Endodermal cell (in vitro differentiated cells): Measurements from ENCODE around the gene LIMS2. TPM values are rescaled to one million over a fixed set of nuclear protein-coding genes. Genes with fewer than 3 reads are reported as not detected.

ENCODE experiments used
- DNase-seq: peaks from one replicate; pipeline ENCODE4 v3.0.0-alpha.2; 2017
- H3K27ac ChIP-seq: 2 replicates; pipeline ENCODE4 v1.5.1; 2013; ENCODE audit warnings: mild to moderate bottlenecking, low read depth, low read length, moderate library complexity
- H3K27me3 ChIP-seq: 2 replicates; pipeline ENCODE4 v1.6.1; 2013; ENCODE audit warnings: mild to moderate bottlenecking, low read length, moderate library complexity; ENCODE audit not compliant: insufficient read depth, control insufficient read depth, poor library complexity, severe bottlenecking
- H3K36me3 ChIP-seq: 2 replicates; pipeline ENCODE4 v1.7.0; 2013; ENCODE audit warnings: mild to moderate bottlenecking, low read length, moderate library complexity; ENCODE audit not compliant: control insufficient read depth, insufficient read depth
- H3K4me1 ChIP-seq: one replicate; pipeline ENCODE4 v1.7.0; 2013; ENCODE audit warnings: low read length; ENCODE audit not compliant: control insufficient read depth, insufficient read depth
- H3K4me3 ChIP-seq: 2 replicates; pipeline ENCODE4 v1.5.1; 2013; ENCODE audit warnings: mild to moderate bottlenecking, low read length, moderate library complexity
- H3K9ac ChIP-seq: 2 replicates; pipeline ENCODE4 v1.6.1; 2013; ENCODE audit warnings: mild to moderate bottlenecking, low read length, moderate library complexity; ENCODE audit not compliant: poor library complexity, severe bottlenecking; ENCODE audit errors: extremely low read depth
- H3K9me3 ChIP-seq: 2 replicates; pipeline ENCODE4 v1.6.1; 2013; ENCODE audit warnings: mild to moderate bottlenecking, low read length, moderate library complexity; ENCODE audit not compliant: control insufficient read depth
- H3K27ac Mint-ChIP-seq: 2 replicates; pipeline ENCODE4 v1.8.0; 2020; ENCODE audit warnings: mixed read lengths
- H3K27me3 Mint-ChIP-seq: 2 replicates; pipeline ENCODE4 v1.8.0; 2021; ENCODE audit warnings: mild to moderate bottlenecking, mixed read lengths; ENCODE audit not compliant: insufficient read depth
- H3K36me3 Mint-ChIP-seq: 2 replicates; pipeline ENCODE4 v1.8.0; 2020; ENCODE audit warnings: low read depth, mixed read lengths
- H3K4me1 Mint-ChIP-seq: 2 replicates; pipeline ENCODE4 v1.8.0; 2020; ENCODE audit warnings: mixed read lengths
- H3K4me3 Mint-ChIP-seq: 2 replicates; pipeline ENCODE4 v1.8.0; 2020; ENCODE audit warnings: mild to moderate bottlenecking, moderate library complexity, mixed read lengths
- H3K9me3 Mint-ChIP-seq: 2 replicates; pipeline ENCODE4 v1.8.0; 2020; ENCODE audit warnings: mild to moderate bottlenecking, mixed read lengths
- WGBS, 2 experiments: methylation state at CpG; one replicate each; pipeline versions ENCODE4 v1.1.5 to v1.1.7; 2013; ENCODE audit warnings: missing lambda C conversion rate in 2 of 2, mixed read lengths in 1 of 2; ENCODE audit not compliant: insufficient coverage in 1 of 2, insufficient read length in 1 of 2; 5-methylcytosine and 5-hydroxymethylcytosine counted together
- total RNA-seq, 2 donors: library from RNA; stranded (reverse); fragmentation: NEBNext Ultra II Directional in 1 of 2; extraction: Animal tissue kit (Norgen Biotek cat#: 25700) in 1 of 2; gene quantifications; 2 replicates in 1 of 2; 3 replicates in 1 of 2; pipeline ENCODE4 v1.2.1, GENCODE V29; 2021
- TF ChIP-seq, protein P1 (sequence below): fragments of 200-600 bp; sonication (generic); conservative IDR thresholded peaks from 2 replicates; pipeline ENCODE4 v1.5.0; 2021; ENCODE audit warnings: antibody characterized with exemption, mild to moderate bottlenecking

The LIMS2 gene
- total RNA-seq, 2 donors from 2014 or later, result 3.9 to 9.8 TPM

DNA sequence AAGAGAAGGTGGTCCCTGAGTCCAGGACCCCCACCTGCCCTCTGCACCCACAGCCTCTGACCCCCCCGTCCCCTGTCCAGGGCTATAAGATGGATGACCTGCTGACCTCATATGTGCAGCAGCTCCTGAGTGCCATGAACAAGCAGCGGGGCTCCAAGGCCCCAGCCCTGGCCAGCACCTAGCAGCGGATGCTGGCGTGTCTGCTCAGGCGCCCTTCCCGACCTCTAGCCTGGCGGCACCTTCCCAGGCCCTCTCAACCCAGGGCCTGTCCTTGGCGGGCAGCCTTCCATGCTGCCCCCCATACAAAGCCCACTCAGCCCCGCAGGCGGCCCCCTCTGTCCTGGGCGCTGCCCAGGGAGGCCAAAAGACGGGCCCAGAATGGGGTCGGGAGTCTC lies 38.1 kb downstream of the LIMS2 start:
- Histone ChIP-seq H3K4me3 (no peak overlapping the region), H3K9ac (no peak overlapping the region), H3K27me3 (no peaks in the 10 kb centered on the region), H3K27ac (peak overlapping the region; percentile 44), H3K4me1 (peaks cover 7% of the 10 kb centered on the region), H3K9me3 (no peaks in the 10 kb centered on the region), H3K36me3 (no peaks in the 10 kb centered on the region)
- H3K4me1 Mint-ChIP-seq, result peaks cover 5% of the 10 kb centered on the region
- DNase-seq, result peak; percentile 67
- 80% methylated on average over 11 of the region's 13 CpGs; no CpG with 5 or more reads in 1 of the 2 experiments for WGBS, 2 experiments
- H3K27ac Mint-ChIP-seq, result no peak overlapping the region
- no peaks in the 10 kb centered on the region for H3K27me3 Mint-ChIP-seq
- no peaks in the 10 kb centered on the region for H3K9me3 Mint-ChIP-seq
- no peak overlapping the region for H3K4me3 Mint-ChIP-seq
- H3K36me3 Mint-ChIP-seq, result no peaks in the 10 kb centered on the region
- TF ChIP-seq, protein P1, sequence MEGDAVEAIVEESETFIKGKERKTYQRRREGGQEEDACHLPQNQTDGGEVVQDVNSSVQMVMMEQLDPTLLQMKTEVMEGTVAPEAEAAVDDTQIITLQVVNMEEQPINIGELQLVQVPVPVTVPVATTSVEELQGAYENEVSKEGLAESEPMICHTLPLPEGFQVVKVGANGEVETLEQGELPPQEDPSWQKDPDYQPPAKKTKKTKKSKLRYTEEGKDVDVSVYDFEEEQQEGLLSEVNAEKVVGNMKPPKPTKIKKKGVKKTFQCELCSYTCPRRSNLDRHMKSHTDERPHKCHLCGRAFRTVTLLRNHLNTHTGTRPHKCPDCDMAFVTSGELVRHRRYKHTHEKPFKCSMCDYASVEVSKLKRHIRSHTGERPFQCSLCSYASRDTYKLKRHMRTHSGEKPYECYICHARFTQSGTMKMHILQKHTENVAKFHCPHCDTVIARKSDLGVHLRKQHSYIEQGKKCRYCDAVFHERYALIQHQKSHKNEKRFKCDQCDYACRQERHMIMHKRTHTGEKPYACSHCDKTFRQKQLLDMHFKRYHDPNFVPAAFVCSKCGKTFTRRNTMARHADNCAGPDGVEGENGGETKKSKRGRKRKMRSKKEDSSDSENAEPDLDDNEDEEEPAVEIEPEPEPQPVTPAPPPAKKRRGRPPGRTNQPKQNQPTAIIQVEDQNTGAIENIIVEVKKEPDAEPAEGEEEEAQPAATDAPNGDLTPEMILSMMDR, result no peak

DNA sequence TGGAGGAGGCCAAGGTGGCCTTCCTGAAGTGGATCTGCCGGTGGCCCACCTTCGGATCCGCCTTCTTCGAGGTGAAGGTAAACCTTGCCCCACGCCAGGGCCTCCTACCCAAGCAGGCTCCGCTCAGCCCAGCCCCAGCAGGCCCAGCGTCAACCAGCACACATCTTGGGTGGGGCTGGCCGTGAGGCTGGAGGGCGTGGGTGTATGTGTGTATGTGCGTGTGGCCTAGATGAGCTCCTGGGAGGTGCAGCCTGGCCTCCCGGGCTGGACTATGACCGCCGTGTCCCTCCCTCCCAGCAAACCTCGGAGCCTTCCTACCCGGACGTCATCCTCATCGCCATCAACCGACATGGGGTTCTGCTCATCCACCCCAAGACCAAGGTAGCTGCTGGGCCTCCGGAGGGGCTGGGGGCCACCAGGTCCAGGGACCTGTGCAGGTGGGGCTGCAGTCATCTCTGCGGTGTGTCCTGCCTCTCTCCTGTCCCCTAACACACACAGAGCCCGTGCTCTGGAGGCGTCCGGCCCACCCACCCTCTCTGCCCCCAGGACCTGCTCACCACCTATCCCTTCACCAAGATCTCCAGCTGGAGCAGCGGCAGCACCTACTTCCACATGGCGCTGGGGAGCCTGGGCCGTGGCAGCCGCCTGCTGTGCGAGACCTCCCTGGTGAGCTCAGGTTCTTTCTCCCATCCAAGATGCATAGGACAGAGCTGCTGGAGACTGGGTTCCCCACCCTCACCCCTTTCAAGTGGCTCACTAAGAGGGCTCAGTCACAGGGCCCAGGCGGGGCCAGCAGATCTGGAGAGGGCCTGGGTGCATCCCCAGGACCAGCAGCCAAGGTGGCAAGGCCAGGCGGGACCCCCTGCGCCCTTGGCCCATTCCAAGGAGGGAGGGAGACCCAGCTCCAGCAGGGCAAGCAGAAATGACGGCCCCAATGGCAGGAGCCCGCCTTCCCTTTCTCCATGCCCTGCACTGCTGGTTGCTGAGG lies 38.8 kb downstream of the LIMS2 start:
- Histone ChIP-seq H3K4me1 (peaks cover 7% of the 10 kb centered on the region), H3K27ac (no peak overlapping the region), H3K36me3 (no peaks in the 10 kb centered on the region), H3K9me3 (no peaks in the 10 kb centered on the region), H3K4me3 (no peak overlapping the region), H3K9ac (no peak overlapping the region), H3K27me3 (no peaks in the 10 kb centered on the region)
- Mint-ChIP-seq H3K9me3 (no peaks in the 10 kb centered on the region), H3K27me3 (no peaks in the 10 kb centered on the region), H3K27ac (no peak overlapping the region), H3K4me3 (no peak overlapping the region), H3K4me1 (peaks cover 5% of the 10 kb centered on the region), H3K36me3 (no peaks in the 10 kb centered on the region)
- DNase-seq, result no peak
- 94 to 97% methylated on average over 16 to 33 of the region's 33 CpGs for WGBS, 2 experiments
- TF ChIP-seq, protein P1, result no peak

DNA sequence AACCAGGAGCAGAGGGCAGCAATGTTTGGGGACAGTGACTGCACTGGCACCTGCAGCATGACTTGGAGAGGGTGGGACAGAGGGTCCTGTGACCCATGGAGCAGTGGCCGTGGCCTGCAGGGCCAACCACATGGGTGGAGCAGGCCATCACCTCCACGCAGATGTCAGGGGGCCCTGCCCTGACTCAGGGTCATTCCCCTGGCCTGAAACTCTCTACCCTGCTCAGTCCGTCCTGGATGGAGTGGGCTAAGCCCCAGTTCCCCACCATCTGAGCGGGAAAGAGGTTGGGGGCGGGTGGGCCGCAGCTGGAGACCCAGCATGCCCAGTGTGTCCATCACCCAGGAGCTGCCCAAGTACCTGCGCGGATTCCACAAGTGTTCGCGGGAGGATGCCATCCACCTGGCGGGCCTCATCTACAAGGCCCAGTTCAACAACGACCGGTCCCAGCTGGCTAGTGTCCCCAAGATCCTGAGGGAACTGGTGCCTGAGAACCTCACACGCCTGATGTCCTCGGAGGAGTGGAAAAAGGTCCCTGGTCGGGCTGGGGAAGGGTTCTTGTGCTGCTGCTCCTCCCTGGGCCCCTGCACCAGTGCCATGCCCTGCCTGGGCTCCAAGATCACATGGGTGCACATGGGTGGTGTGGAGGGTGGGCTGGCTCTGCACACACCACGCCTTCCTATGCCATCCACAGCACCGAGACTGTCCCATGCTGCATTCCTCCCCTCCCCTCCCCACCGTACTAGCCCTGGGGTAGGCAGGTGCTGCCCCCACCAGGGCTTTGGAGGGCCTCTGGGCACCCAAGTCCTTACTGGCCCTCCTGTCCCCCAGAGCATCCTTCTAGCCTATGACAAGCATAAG lies 39.7 kb downstream of the LIMS2 start:
- H3K4me1 ChIP-seq, result peaks cover 7% of the 10 kb centered on the region
- Mint-ChIP-seq H3K27me3 (no peaks in the 10 kb centered on the region), H3K4me3 (no peak overlapping the region), H3K9me3 (no peaks in the 10 kb centered on the region), H3K4me1 (peaks cover 5% of the 10 kb centered on the region), H3K27ac (no peak overlapping the region), H3K36me3 (no peaks in the 10 kb centered on the region)
- 94 to 99% methylated on average over 14 to 19 of the region's 19 CpGs for WGBS, 2 experiments
- no peak overlapping the region for H3K4me3 ChIP-seq
- no peak for DNase-seq
- TF ChIP-seq, protein P1, result no peak
- no peaks in the 10 kb centered on the region for H3K9me3 ChIP-seq
- H3K27ac ChIP-seq, result no peak overlapping the region
- no peak overlapping the region for H3K9ac ChIP-seq
- no peaks in the 10 kb centered on the region for H3K27me3 ChIP-seq
- H3K36me3 ChIP-seq, result no peaks in the 10 kb centered on the region
